Stimulated activated CD4-positive, alpha-beta T cell treated with anti-CD3 and anti-CD28 coated beads, TNF-alpha, amount 100 ng/mL, for 1 hour (primary cell): ENCODE results near the gene CFAP20.

ENCODE experiments used
- DNase-seq, 3 donors: peaks; one replicate each; pipeline ENCODE4 v3.0.0-alpha.2; 2020; ENCODE audit warnings: low read depth in 3 of 3, low spot score in 1 of 3

CFAP20 gene

DNA sequence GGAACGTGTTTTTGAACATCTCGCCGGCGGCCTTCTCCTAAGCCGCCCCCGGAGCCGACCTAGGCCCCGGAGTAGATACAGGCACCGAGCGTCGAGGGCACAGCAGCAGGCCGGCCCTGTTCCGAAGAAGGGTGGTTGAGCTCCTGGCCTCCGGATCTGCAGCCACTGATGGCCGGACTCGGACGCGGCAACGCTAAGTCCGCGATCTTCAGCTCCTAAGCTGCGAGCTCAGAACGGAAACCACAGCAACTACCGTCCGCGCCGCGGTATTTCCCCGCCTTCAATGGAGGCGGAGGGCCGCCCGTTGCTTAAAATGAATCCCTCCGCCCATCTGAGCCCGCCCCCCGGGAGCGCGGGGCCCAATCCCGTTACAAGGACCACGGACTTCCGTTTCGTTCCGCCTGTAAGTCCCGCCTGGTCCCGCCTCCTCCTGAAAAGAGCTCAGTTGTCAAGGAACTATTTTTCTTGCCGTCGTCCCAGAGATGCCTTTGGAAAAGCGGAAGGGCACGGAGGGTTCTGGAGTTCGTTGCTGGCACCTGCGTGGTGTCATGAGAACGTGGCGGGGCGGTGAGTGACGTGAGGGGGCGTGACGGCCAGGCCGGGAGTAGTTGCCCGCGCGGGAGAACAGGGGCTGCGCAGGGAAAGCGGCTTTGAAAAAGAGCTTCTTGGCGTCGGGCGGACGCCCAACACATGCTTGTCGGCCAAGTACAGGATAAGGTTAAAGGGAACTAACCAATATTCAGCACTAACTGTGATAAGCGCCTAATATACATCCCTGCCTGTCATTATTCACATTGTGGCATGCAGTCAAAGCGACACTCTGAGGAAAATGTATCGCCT is at the start of gene CFAP20:
Gene CFAP20 (minus strand): TSS at position 285 of the 840 bp plus-strand sequence. CDS start 266 bp downstream, at position 19.
- DNase-seq = peak; percentile 89 to 93 (median 93)

DNA sequence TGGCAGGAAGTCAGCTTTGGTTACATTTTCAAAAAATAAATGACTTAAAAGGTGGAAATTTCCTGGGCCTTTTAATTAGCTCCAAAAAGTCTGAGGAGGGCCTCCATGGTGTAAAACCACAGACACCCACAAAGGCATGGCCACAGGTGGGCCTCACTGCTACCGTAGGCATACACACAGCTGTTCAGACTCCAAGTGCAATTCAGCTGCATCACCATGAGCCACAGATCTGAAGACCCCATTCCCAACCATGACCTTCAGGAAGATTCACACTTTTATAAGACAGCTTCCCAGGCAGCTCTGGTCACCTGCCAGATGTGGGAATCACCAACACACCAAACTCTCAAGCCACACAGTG is 48.2 kb upstream of the CFAP20 start:
- no peak for DNase-seq

DNA sequence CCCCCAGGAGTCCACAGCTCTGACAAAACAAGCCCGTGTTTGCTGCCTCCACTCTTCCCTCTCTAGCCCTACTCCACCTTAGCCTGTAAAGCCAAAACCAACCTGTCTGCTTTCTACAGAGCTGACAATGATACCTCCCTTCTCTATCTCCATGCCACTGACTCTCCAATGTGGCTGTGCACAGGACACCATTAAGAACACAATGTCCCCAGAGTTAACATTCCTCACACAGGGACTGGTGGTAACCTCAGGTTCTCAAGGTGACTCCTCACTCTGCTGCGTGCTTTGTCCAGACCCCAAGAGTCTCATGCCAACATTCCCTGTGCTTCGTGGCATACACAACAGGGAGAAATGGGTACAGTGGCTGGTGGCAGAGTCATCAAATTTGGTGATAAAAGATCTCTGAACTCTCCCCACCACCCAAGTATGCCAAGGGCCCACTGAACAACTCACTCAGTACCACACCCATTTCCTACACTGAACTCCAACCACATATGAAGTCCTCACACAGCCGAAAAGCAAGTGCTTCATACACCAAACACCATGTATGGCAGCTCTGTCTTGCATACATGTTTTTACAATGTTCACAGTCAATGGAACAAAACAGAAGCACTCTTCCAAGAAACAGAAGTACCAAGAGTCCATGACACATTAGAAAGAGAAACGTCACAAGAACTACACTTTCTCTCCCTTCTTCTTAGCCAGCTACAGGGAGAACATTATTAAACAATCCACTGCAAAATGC is 47.6 kb upstream of the CFAP20 start:
- DNase-seq = no peak

DNA sequence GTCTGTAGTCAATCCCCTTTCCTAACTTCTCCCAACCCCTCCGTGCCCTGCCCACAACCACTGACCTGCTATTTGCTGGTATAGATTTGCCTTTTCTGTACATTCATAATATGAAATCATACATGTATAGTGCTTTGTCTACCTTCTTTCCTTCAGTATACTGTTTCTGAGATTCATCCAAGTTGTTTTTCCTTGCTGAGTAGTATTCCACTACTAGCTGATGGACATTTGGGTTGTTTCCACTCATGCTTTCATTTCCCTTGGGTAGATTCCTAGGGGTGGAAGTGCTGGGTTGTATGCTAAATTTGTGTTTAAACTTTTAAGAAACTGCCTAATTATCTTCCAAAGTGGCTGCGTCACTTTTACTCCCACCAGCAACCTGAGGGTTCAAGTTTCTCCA is 41.0 kb upstream of the CFAP20 start:
- DNase-seq = no peak

DNA sequence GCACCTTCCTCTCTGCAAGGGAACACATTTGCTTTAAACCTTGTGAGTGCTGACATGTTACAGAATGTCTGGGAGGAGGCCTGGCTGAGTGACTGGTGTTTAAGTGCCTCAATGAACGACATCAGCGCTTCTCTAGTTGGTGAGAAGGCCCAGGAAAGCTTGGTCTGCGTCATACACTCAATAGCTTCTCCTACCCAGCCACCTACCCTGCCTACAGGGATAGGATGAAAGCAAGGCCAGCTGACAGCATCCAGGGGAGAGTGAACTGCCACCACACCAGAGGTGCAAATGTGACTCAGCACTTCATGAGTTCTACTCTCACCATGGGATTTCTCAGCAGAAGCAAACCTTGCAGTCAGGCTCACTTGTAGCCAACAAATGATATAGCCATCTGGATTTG is 31.7 kb upstream of the CFAP20 start:
- DNase-seq = no peak

DNA sequence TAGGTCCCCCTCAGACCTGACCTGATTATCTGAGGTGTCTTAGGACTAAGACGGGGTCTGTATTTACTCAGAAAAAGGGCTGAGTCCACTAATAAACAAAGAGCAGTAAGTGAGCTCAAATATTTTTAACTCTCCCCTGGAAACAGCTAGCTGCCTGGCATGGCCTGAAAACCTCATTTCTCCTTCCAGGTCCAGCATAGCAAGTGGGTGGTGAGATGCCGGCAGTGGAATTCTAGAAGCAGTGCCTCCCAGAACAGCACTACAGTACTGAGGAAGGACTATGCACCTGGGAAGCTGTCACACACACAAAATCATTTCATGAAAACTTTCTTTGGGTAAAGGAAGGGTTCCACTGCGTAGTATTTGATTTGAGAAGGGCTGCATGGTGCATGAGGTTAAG is 29.5 kb upstream of the CFAP20 start:
- no peak for DNase-seq

DNA sequence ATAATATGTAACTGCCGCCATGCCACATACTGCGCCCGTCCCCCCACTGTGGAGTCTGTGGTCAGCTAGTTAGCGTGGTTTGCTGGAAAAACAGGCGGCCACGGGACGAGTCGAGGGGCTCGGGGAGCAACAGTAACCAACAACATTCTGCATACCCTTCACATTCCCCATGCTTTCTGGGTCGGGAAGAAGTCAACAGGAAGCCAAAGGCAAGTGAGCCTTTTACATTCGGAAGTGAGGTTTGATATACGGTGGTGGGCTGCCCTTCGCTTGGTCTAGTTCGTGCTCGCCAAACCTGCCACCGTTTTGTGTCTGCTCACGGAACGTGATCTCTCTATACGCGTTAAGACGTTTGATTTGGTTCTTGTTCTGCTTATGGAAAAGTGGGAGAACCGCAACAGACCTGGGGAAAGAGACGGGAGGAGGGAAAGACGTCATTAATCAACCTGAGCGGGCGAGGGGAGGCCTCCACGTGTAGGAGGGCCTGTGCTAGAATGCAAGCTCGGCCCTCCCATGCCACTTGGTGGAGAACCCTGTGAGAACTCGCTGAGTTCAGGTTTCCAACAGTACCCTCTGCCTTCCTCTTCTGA is 28.9 kb upstream of the CFAP20 start:
- no peak for DNase-seq

DNA sequence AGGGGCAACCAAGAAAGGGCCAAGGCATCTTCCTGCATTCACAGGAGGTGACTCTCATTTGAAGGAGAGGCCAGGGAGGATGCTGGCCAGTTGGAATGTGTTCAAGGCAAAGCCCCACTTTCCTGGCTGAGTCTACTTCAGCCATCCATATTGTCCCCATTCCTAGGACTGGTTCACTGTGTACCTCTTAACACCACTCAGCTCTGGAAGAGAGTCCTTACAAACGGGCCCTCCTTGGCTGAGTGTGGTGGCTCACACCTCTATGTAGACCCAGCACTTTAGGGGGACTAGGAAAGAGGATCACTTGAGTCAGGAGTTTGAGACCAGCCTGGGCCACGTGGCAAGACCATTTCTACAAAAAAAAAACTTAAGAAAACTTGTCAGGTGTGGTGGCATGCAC is 28.1 kb upstream of the CFAP20 start:
- DNase-seq = no peak

DNA sequence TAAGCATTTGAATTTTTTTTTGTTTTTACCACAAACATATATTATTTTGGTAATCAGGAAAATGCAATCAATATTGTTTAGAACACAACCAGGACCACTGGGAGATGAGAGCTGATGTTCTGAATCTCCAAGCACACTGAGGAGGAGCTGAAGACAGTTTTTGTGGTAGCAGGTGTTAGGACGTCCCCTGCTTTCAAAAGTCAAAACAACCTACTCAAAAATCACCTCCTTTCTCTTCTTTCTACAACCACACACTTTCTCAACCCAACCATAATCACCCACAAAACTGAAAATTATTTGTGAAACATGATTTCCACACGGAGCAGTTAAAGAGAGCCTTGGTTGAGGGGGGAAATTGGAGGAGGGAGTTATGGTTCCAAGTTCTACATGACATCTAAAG is 26.7 kb upstream of the CFAP20 start:
- DNase-seq = no peak

DNA sequence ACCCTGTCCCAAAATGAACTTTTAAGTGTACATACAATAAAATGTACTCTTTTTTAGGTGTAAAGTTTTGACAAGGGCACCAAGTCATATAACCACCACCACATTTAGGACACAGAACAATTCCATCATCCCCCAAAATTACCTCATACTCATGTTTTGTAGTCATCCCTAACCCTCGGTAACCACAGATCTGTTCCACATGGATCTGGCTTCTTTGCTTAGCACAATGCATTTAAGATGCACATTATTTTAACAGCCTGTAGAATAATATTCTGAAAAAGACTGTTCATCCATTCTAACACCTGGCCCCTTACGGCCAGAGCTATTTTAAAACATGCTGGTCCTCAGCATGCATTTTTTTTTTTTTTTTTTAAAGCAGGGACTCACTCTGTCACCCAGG is 25.2 kb upstream of the CFAP20 start:
- DNase-seq = no peak

DNA sequence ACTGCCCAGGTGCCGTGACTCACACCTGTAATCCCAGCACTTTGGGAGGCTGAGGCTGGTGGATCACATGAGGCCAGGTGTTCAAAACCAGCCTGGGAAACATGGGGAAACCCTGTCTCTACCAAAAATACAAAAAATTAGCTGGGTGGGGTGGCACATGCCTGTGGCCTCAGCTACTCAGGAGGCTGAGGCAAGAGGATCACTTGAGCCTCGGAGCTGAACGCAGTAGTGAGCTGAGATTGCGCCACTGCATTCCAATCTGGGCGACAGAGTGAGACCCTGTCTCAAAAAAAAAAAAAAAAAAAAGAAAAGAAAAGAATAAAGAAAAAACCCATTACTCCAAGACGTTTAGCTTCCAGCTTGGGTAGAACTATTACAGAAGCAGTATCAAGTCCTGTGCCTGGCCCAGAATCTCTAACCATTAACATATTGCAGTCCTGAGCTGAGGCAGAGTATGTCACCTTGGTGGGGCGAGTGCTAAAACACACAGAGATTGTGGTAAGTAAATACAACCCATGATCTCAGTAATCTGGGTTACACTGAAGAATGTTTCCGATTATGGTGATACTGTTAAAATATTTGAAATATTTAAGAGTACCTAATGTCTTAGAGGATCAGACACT is 23.2 kb upstream of the CFAP20 start:
- no peak for DNase-seq

DNA sequence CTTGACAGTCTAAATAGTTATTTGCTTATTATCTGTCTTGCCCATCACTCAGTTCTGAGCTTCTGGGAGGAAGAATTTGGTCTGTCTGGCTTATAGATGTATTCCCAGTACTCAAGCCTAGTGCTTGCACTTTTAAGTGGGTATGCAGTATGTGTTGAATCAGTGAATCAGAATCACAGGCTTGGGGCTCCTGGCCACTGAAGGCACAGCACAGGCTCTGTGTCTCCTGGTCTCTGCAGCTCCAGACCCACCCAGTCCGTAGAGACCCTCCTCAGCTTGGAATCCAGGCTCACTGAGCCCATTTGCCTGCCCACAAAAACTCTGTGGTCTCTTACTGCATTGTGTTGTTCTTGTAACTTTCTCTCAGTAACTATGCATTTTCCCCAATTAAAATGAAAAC is 19.3 kb upstream of the CFAP20 start:
- no peak for DNase-seq

DNA sequence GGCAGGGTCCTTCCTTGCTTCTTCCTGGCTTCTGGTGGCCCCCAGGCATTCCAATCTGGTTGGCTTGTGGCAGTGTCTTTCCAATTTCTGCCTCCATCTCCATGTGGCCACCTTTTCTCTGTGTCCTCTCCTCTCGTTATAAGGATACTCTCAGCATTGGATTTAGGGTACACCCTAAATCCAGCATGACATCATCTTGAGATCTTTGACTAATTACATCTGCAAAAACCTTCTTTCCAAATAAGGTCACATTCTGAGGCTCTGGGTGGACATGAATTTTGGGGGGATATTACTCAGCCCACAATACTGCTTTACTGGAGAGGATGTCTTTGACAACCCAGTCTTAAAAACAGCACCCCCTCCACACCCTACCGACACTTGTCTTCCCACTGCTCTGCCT is 18.9 kb upstream of the CFAP20 start:
- no peak for DNase-seq

DNA sequence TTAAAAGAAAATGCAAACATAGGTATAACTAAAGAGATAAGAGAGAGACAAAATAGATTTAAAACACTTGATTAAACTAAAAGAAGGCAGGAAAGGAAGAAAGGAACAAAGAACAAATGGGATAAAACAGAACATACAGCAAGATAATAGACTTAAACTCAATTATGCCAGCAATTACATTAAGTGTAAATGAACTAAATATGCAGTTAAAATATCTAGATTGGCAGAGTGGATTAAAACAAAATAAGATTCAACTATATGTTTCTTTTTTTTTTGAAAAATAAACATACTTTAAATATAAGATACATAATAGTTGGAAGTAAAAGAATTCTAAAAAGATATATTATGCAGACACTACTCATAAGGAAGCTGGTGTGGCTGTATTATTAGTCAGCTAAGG is 9.7 kb upstream of the CFAP20 start:
- DNase-seq = no peak

DNA sequence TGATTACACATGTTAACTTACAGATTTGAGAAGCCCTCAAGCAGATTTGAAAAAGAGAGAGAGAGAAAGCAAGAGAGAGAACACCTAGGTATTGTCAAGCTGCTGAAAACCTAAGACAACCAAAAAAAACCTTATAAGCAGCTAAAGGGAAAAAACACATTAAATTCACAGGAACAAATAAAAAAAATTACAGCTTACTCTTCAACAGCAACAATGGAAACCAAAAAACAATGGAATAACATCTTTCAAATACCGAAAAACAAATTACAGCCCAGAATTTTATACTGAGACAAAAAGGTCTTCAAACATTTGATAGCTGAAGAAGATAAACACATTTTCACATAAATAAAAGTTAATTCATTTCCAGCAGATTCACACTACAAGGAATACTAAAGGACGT is 8.4 kb upstream of the CFAP20 start:
- no peak for DNase-seq

DNA sequence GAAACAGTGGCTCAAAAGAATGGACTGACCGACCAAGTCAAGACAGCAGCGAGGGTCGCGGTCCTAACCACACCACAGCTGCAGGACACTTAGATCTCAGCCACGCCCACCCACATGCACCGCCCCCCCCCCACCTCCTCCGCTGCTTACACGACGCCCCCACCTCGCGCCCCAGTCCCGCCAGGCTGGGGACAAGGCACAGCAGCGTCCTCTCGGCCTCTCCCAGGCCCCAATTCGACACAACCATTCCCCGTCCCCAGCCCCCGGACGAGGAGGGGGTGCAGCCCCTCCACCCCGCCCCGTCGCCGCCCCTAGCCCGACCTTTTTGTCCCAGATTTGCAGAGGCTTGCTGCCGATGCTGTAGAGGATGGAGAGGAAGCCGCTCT is 477 bp downstream of the CFAP20 start:
- no peak for DNase-seq

DNA sequence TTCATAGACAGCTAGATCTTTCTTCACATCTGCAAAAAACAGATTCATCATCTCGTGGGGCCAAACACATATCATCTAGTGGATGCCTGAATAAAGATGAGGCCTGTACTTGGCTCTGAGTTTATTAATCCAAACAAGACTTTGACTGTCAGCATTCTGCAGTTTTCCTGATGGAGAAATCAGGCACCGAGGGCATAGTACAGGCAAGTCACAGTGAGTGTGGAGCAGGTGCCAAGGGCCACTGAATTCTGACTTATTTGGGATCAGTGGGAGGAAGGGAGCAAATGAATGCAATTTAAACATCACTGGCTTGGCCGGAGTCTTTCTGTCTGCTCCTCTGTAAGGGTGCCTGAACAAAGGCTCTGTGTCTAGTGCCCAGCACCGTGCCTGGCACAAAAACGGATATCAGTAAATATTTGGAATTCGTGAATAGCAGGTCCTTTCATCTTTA is 975 bp downstream of the CFAP20 start:
- no peak for DNase-seq

DNA sequence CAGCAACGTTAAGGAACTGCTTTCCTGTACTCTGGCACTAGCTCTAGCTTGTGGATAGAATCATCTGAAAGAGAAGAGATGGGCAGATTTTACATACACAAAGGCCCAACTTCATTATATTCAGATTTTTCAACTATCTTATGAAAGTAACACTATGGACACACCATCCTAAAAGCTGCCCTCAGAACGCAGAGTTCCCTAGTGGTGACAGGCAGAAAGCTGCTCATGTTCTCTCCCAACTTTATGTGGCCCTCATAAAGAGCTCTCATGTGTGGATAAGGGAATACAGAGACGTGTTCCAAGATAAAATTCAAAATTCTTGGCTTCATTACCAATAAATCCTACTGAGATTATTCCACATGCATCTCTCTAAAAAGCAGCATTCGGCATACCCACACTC is 1.5 kb downstream of the CFAP20 start:
- no peak for DNase-seq

DNA sequence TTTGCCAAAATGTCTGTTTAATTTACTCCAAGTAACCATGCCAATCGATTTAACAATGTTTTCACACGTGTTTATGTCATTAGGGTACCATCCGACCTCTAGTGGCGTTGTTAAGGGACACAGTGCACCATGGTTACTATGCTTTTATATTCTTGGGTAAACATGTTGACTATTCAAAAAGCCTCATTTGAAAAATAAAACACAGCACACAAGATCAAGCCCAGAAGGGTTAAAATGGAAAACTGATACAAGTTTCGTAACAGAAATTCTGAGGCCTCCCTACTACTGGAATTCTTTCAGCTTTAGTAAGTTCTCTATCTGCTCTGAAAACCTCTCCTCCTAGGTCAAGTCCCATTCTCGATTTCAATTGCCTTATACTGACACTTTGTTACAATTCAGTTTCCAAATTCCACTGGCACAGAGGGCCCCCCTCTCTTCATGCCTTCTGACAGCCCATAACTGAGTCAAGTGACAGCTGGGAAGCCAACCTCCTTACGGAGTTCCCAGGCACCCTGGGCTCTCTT is 2.1 kb downstream of the CFAP20 start:
- no peak for DNase-seq

DNA sequence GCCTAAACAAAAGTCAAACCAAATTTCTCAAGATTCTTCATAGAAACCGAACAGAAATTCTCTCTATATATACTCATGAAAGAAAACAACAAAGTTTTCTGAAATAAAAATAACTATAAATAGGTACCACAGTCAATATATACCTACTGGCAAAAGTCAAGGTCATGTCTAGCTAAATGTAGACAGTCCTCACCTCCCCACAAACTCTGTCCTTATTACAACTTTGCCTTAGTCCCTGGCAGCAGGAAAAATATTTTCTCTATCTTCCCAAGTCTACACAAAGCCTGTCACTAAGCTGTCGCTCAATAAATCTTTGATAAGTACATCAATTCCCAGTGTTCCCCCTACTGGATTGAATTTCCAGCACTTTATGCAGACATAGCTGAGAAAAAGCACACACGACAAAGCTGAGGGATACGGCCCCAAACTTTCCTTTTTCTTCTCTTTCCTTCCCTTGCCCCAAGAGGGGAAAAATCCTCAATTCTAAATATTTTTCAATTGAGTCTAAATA is 2.7 kb downstream of the CFAP20 start:
- DNase-seq = no peak

DNA sequence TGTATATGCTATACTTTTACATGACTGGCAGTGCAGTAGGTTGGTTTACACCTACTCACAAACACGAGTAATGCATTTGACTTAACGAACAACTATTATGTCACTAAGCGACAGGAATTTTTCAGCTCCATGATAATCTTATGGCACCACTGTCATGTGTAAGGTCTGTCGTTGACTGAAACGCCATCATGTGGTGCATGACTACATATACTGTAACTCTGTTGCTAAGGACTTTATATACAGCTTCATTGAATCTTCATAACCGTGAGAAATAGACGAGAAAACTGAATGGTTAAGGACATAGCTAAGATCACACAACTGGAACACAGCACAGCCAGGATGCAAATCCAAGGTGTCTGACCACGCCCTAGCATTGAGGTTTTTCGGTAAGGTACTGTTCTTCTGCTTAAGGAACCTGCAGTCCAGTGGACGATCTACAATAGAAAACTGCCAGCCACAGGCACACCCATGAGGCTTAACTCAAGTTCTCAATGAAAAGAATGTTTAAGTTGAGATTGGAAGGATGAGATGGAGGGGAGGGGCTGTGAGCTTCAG is 3.3 kb downstream of the CFAP20 start:
- no peak for DNase-seq
